Measurements from ENCODE around the gene NBPF1. TPM values are rescaled to one million over a fixed set of nuclear protein-coding genes. Genes with fewer than 3 reads are reported as not detected.
"Not testable (repeated sequence)": the region's sequence is repeated elsewhere in the genome, so short reads cannot be mapped to it uniquely, and the experiment has no call there.

The NBPF1 gene
- total RNA-seq, 1 experiment from 2014 or later: 45.4 TPM

- H3K9me2 ChIP-seq (ENCODE audit: insufficient read depth); H3K9me3 ChIP-seq (ENCODE audit: insufficient read depth, low read depth); CTCF ChIA-PET; H3F3A ChIP-seq (ENCODE audit: insufficient read depth, low read depth); H3K36me3 ChIP-seq (ENCODE audit: low read depth); H3K27me3 ChIP-seq (ENCODE audit: insufficient read depth, low read depth); POLR2A ChIA-PET (ENCODE audit: unreplicated experiment); H4K20me1 ChIP-seq (ENCODE audit: insufficient read depth): not testable (repeated sequence)
- peaks cover 17% of the 10 kb centered on the region for H3K4me1 ChIP-seq (replicated peaks; ENCODE audit: insufficient read depth)
- H3K27ac ChIP-seq: peak overlapping the region; percentile 49
- TSS peak; percentile 98 for BruUV-seq (replicated peaks)
- H3K4me3 ChIP-seq: peak overlapping the region; percentile 90
- peak; percentile 58; the same call in 1 of the 2 replicates for TF ChIP-seq CTCF (conservative IDR thresholded peaks at IDR 0.05)
- intact Hi-C loops (cut with micrococcal nuclease; ENCODE audit: unreplicated experiment): loop anchor here (2.0 kb wide), 1 partner anchor 32 kb away; the partner anchor contains the start of gene NBPF1
- H2AFZ ChIP-seq: peak overlapping the region; percentile 97
- DNase-seq: peak; percentile 71 to 97
- H3K4me2 ChIP-seq: peak overlapping the region; percentile 87
- H3K79me2 ChIP-seq (ENCODE audit: low read depth): peaks cover 33% of the 10 kb centered on the region
Observed at GRCh38 chr1:16644482-16645270, 31.3 kb upstream of the NBPF1 start.

GRCh38 chr1:16644193-16644481, 30.8 kb upstream of the NBPF1 start:
- Histone ChIP-seq H3K4me2 (peak overlapping the region; percentile 87), H3K36me3 (ENCODE audit: low read depth) (no peaks in the 10 kb centered on the region), H3K4me1 (replicated peaks; ENCODE audit: insufficient read depth) (peaks cover 17% of the 10 kb centered on the region), H3K27ac (peak overlapping the region; percentile 49; the same call in 1 of the 2 replicates), H3K79me2 (ENCODE audit: low read depth) (peaks cover 33% of the 10 kb centered on the region), H3K9me3 (ENCODE audit: insufficient read depth, low read depth) (no peaks in the 10 kb centered on the region), H3F3A (ENCODE audit: insufficient read depth, low read depth) (no peaks in the 10 kb centered on the region), H3K9me2 (ENCODE audit: insufficient read depth) (no peaks in the 10 kb centered on the region), H3K4me3 (peak overlapping the region; percentile 90), H3K27me3 (ENCODE audit: insufficient read depth, low read depth) (no peaks in the 10 kb centered on the region), H2AFZ (peak overlapping the region; percentile 97), H4K20me1 (ENCODE audit: insufficient read depth) (no peaks in the 10 kb centered on the region)
- DNase-seq: peak in 1 of 2 experiments; percentile 34
- TF ChIP-seq CTCF (conservative IDR thresholded peaks at IDR 0.05): no peak
- no peak for TF ChIP-seq EZH2 (IDR thresholded peaks at IDR 0.05; ENCODE audit: low read depth)
- ChIA-PET CTCF (no interaction called here), POLR2A (ENCODE audit: unreplicated experiment) (no interaction called here)
- intact Hi-C loops (cut with micrococcal nuclease; ENCODE audit: unreplicated experiment): loop anchor here (2.0 kb wide), 1 partner anchor 31 kb away; the partner anchor contains the start of gene NBPF1
- BruUV-seq (replicated peaks): TSS peak; percentile 58

DNA sequence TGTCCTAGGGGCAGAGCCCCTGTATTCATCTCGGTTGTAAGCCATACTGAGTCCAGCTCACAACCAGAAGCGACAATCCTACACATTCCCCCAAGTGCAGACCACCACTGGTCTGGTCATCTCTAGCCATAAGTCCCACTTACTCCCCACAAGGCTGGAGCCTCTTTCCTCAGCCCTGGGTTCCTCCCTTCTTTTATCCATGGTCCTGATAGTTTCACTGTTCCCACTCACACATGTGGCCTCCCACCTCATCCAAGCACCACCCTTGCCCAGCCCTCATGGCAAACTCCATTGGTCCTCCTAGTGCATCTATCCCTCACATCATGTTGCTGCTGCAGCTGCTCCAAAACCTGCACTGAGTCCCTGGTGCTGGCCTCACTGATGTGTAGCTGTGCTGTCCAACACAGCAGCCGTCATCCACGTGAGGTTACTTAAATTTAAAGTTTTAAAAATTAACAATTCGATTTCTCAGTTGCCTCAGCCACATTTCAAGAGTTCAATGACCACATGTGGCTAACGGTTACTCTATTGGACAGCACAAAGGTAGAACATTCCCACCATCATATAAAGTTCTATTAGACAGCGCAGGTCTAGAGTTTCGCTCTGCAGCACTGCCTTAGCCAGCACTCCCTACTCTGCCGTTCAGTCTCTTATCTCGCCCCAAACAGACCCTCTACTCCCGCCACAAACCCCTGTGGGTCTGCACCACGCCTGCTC, 30.3 kb upstream of the NBPF1 start:
- H4K20me1 ChIP-seq (ENCODE audit: insufficient read depth); POLR2A ChIA-PET (ENCODE audit: unreplicated experiment); CTCF ChIA-PET; H3K9me2 ChIP-seq (ENCODE audit: insufficient read depth); BruUV-seq (replicated peaks); H3K9me3 ChIP-seq (ENCODE audit: insufficient read depth, low read depth); H3K27ac ChIP-seq; H3F3A ChIP-seq (ENCODE audit: insufficient read depth, low read depth); H3K27me3 ChIP-seq (ENCODE audit: insufficient read depth, low read depth); H3K36me3 ChIP-seq (ENCODE audit: low read depth): not testable (repeated sequence)
- DNase-seq: peak in 1 of 2 experiments; percentile 35
- peaks cover 33% of the 10 kb centered on the region for H3K79me2 ChIP-seq (ENCODE audit: low read depth)
- H3K4me2 ChIP-seq: peak overlapping the region; percentile 87
- intact Hi-C loops (cut with micrococcal nuclease; ENCODE audit: unreplicated experiment): loop anchor here (2.0 kb wide), 1 partner anchor 31 kb away; the partner anchor contains the start of gene NBPF1
- H3K4me1 ChIP-seq (replicated peaks; ENCODE audit: insufficient read depth): peaks cover 17% of the 10 kb centered on the region
- H2AFZ ChIP-seq: peak overlapping the region; percentile 97
- peak overlapping the region; percentile 90 for H3K4me3 ChIP-seq

GRCh38 chr1:16643001-16643411, 29.6 kb upstream of the NBPF1 start:
- H3K27me3 ChIP-seq (ENCODE audit: insufficient read depth, low read depth); H3F3A ChIP-seq (ENCODE audit: insufficient read depth, low read depth); intact Hi-C loops (cut with micrococcal nuclease; ENCODE audit: unreplicated experiment); H3K36me3 ChIP-seq (ENCODE audit: low read depth); H3K9me2 ChIP-seq (ENCODE audit: insufficient read depth); H4K20me1 ChIP-seq (ENCODE audit: insufficient read depth); H3K9me3 ChIP-seq (ENCODE audit: insufficient read depth, low read depth); POLR2A ChIA-PET (ENCODE audit: unreplicated experiment); BruUV-seq (replicated peaks); CTCF ChIA-PET; H2AFZ ChIP-seq; H3K27ac ChIP-seq: not testable (repeated sequence)
- DNase-seq: peak in 1 of 2 experiments; percentile 26
- H3K79me2 ChIP-seq (ENCODE audit: low read depth): peaks cover 33% of the 10 kb centered on the region
- H3K4me3 ChIP-seq: peak overlapping the region; percentile 90; the same call in 1 of the 2 replicates
- peak overlapping the region; percentile 87 for H3K4me2 ChIP-seq
- H3K4me1 ChIP-seq (replicated peaks; ENCODE audit: insufficient read depth): peaks cover 17% of the 10 kb centered on the region

DNA sequence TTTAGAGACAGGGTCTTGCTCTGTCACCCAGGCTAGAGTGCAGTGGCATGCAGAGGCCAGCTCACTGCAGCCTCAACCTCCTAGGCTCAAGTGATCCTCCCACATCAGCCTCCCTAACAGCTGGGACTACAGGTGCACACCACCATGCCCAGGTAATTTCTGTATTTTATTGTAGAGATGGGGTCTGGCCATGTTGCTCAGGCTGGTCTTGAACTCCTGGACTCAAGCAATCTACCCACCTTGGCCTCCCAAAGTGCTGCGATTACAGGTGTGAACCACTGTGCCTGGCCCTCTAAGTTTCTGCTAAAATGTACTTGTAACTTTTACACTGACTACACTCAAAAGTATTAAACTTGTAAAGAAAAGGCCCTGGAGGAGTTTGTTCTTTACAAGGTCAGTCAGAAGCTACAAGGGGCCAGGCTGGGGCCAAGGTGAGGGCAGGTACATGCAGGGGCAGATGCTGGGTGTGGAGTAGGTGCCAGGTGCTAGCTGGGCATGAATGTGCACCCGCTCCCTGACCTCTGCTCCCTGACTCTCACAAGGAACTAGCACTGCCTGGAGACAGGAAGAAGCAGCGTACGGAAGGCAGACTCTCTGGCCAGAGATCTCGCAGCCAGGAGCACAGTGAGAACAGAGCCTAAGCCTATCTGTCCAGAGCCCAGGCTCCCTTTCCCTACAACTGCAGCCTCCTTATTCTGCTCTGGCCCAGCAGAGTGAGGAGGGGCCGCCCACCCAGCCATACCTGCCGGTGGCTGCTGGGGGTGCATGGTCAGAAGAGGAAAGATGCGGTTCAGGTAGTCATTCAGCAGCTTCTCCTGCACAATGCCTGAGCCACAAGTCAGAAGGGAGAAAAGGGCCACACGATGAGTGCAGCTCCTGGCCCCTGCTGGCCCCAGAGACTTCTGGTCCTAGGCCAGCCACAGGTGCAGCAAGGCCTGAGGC, 28.9 kb upstream of the NBPF1 start:
- CTCF ChIA-PET; intact Hi-C loops (cut with micrococcal nuclease; ENCODE audit: unreplicated experiment); H3K9me2 ChIP-seq (ENCODE audit: insufficient read depth); H3K36me3 ChIP-seq (ENCODE audit: low read depth); H4K20me1 ChIP-seq (ENCODE audit: insufficient read depth); H2AFZ ChIP-seq; H3K27me3 ChIP-seq (ENCODE audit: insufficient read depth, low read depth); H3K9me3 ChIP-seq (ENCODE audit: insufficient read depth, low read depth); H3K4me3 ChIP-seq; H3K27ac ChIP-seq; BruUV-seq (replicated peaks); POLR2A ChIA-PET (ENCODE audit: unreplicated experiment); H3F3A ChIP-seq (ENCODE audit: insufficient read depth, low read depth): not testable (repeated sequence)
- peak in 1 of 2 experiments; percentile 15 for DNase-seq
- Histone ChIP-seq H3K4me2 (peak overlapping the region; percentile 87), H3K4me1 (replicated peaks; ENCODE audit: insufficient read depth) (peaks cover 17% of the 10 kb centered on the region), H3K79me2 (ENCODE audit: low read depth) (peaks cover 33% of the 10 kb centered on the region)

Data from PC-9 (cell line).